NT2/D1 (cell line): ENCODE data around the gene DELE1.

Source experiments
- DNase-seq: peaks from one replicate; pipeline ENCODE4 v3.0.0-alpha.2; 2011; ENCODE audit warnings: low read depth, low spot score
- H3K27me3 ChIP-seq: 2 replicates; pipeline ENCODE4 v1.6.0; 2011; ENCODE audit warnings: mild to moderate bottlenecking; ENCODE audit not compliant: insufficient read length, insufficient read depth
- H3K36me3 ChIP-seq: 2 replicates; pipeline ENCODE4 v1.6.1; 2011; ENCODE audit warnings: mild to moderate bottlenecking, low read length, mixed read lengths; ENCODE audit not compliant: insufficient read depth, insufficient read length
- H3K4me1 ChIP-seq: 2 replicates; pipeline ENCODE4 v1.5.1; 2011; ENCODE audit not compliant: insufficient read depth, insufficient read length
- H3K4me3 ChIP-seq: 2 replicates; pipeline ENCODE4 v1.5.1; 2011; ENCODE audit warnings: low read depth; ENCODE audit not compliant: insufficient read length
- H3K9ac ChIP-seq: 2 replicates; pipeline ENCODE4 v1.6.0; 2011; ENCODE audit warnings: low read depth; ENCODE audit not compliant: insufficient read length
- H3K9me3 ChIP-seq: 2 replicates; pipeline ENCODE4 v1.5.1; 2011; ENCODE audit warnings: mild to moderate bottlenecking, low read length; ENCODE audit not compliant: insufficient read depth
- SUZ12 ChIP-seq: IDR thresholded peaks from 2 replicates; pipeline ENCODE4 v1.6.1; 2011; ENCODE audit not compliant: insufficient read length, insufficient read depth; ENCODE audit errors: extremely low read depth
- YY1 ChIP-seq: IDR thresholded peaks from 2 replicates; pipeline ENCODE4 v1.6.1; 2011; ENCODE audit not compliant: insufficient read length, insufficient read depth
- ZNF274 ChIP-seq: IDR thresholded peaks from 2 replicates; pipeline ENCODE4 v1.6.1; 2011; ENCODE audit warnings: mild to moderate bottlenecking, low read depth, low read length

The DELE1 gene, protein sequence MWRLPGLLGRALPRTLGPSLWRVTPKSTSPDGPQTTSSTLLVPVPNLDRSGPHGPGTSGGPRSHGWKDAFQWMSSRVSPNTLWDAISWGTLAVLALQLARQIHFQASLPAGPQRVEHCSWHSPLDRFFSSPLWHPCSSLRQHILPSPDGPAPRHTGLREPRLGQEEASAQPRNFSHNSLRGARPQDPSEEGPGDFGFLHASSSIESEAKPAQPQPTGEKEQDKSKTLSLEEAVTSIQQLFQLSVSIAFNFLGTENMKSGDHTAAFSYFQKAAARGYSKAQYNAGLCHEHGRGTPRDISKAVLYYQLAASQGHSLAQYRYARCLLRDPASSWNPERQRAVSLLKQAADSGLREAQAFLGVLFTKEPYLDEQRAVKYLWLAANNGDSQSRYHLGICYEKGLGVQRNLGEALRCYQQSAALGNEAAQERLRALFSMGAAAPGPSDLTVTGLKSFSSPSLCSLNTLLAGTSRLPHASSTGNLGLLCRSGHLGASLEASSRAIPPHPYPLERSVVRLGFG

DNA sequence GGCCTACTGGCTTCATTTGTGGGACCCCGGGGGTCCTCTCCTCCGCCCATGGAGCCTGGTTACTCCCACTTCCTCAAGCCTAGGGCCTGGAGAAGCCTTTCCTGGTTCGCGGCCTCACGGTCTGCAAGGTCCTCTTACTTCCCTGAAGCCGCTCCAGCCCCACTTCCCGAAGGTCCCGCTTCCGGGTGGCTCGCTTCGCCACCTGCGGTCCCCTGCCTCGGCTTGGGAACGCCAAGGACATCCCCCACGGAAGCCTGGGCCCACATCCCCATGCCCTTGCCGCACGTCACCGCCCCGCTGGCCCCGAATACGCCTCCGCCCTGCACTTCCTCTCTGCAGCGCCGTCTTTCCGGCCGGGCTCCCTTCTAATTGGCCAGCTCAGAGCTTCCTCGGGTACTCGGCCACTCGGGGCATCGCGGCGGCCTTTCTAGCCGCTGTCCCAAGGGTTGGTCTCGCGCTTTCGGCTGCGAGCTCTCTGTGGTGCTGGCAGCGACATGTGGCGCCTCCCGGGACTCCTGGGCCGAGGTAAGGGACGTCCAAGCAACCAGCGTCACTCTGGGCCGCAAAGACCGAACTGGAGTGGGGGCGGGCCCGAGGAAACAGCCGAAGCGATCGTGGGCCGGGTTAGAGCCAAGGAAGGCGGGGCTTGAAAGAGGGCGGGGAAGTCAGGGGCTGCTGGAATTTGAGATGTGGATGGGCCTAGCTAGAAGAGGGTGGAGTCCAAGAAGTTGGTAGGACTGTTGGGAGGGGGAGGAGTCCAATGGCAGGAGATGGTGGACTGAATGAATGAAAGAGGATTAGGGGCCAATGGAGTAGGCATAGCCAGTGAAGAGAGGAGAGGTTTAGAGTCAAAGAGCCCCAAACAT is at the start of gene DELE1:
TSS of gene DELE1 (plus strand) at position 424 of the 866 bp plus-strand sequence. CDS start at position 495, 71 bp downstream.
- TF ChIP-seq ZNF274: no peak
- no peak for TF ChIP-seq YY1

DNA sequence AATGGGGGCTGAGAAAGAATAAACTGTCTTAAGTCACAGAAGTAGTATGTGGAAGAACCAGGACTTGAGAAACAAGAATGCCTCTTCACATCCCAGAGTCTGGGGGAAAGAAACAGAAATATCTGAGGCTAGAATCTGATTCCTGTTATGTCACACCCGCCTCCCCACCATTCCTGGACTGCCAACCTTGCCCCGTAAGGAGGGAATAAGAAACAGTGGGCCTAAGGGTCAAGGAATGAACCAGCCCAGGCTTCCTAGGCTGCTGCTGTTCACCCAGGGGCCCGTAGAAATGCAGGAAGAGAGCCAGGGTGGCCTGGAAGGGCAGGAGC is 49.8 kb upstream of the DELE1 start:
- H3K36me3 ChIP-seq: peaks cover 9% of the 10 kb centered on the region
- no peak overlapping the region for H3K4me3 ChIP-seq
- H3K9me3 ChIP-seq: no peaks in the 10 kb centered on the region
- H3K27me3 ChIP-seq: peaks cover 35% of the 10 kb centered on the region
- no peak for DNase-seq
- TF ChIP-seq SUZ12: no peak
- peak overlapping the region; percentile 42 for H3K9ac ChIP-seq
- peaks cover 13% of the 10 kb centered on the region for H3K4me1 ChIP-seq

More for the DNA sequence above, at the start of gene DELE1:
- no peaks in the 10 kb centered on the region for H3K27me3 ChIP-seq
- peak within 1 kb of the TSS; percentile 92 for H3K9ac ChIP-seq
- peaks cover 39% of the 10 kb centered on the region for H3K36me3 ChIP-seq
- peak within 1 kb of the TSS; percentile 83 for H3K4me3 ChIP-seq
- H3K9me3 ChIP-seq: no peaks in the 10 kb centered on the region
- DNase-seq: peak; percentile 83
- H3K4me1 ChIP-seq: no peaks in the 10 kb centered on the region

DNA sequence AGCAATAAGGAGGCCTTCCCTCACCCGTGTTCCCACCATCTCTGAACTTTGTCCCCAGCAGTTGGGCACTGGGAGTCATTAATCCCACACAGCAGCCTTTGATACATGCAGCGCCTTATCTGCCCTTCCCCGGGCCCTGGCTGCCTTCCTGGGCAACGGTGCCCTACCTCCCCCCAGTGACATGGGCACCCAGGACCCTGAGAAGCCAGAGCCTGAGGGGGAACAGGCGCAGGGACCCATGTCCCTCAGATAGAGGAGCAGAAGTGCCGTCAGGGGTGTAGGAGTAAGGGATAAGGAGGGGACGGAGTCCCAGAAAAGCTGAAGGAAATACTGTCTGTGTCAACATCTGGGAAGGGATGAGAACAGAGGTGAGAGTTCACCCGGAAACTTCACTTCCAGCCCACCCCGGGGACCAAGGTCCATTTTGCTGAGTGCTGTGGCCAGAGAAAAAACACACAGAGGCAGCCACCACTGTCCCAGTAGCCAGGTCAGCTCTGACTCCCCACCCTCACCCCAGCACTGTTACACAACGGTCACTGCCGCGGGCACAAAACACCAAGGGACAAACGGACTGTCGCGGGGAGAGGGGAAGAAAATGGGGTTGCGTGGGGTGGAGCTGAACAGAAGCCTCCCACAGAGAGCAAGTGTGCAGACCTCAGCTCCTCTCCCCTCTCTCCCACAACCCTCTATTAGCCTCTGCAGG is 49.3 kb upstream of the DELE1 start:
- peaks cover 15% of the 10 kb centered on the region for H3K4me1 ChIP-seq
- H3K4me3 ChIP-seq: no peak overlapping the region
- no peak for DNase-seq
- peak overlapping the region; percentile 50 for H3K9ac ChIP-seq
- peaks cover 5% of the 10 kb centered on the region for H3K36me3 ChIP-seq
- H3K27me3 ChIP-seq: peaks cover 37% of the 10 kb centered on the region
- TF ChIP-seq SUZ12 (no peak), YY1 (no peak), ZNF274 (no peak)
- no peaks in the 10 kb centered on the region for H3K9me3 ChIP-seq

DNA sequence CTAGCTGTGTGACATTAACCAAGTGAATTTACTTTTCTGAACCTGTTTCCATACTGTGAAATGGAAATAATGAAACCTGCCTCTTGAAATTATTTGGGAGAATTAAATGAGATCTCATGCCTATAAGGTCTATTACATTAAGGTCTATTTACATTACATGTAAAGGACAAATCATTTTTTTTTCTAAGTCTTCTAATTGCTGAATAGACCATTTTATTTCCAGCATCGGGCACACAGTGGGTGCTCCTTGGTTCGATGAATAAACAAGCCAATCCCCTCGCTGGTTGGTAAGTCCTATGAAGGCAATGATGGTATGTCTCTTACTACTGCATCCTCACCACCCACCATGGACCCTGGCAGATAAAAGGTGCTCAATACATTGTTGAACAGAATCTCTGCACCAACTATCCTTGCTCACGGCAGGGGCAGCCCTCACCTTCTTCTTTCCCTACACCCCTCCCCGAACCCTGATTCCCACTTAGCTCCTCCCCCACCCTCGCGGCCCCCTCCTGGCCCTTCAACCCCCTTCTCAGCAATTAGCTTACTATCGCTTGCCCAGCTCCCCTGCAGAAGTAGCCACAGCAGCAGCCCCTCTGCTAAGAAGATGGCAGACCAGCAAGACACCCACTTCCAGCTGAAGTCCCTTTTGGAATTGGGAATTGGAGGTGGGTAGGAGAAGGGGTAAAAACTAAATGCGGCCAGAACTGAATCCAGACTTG is 48.5 kb upstream of the DELE1 start:
- peaks cover 43% of the 10 kb centered on the region for H3K27me3 ChIP-seq

DNA sequence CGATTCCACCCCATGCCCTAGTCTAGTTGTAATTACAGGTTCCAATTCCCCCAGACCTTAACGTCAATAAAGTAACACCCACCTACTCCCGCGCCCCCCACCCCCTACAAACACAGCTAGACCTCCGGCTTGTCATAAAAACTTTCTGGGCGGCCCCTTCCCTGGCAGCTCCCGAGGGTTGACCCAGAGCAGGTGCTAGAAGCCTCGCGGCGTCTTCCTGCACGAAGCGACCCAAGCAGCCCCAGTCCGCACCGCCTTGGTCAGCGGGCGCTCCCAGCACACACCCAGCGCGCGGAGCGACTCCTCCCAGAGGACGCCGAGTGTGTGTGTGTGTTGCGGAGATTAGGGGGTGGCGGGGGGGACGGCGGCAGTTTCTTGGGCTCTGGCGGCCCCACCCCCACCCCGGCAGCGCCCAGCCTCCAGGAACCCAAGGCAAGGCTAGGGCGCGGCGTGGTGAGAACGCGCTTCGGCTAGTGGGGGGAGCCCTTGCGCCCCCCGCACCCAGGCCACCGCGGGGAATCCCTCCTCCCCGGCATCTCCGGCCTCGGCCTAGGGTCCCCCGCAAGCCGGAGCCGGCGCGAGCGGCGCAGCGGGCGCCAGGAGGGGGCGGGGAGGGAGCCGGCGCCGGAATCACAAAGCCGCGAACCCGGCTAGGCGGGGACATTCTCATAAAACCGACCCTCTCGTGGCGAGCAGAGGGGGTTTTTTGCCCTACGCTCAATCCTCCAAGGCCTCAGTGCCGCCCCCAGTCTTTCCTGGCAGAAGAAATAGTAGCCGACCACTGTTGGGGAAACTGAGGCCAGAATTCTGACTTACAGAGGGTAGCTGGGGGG is 47.7 kb upstream of the DELE1 start:
- no peak for DNase-seq
- peaks cover 14% of the 10 kb centered on the region for H3K4me1 ChIP-seq
- TF ChIP-seq ZNF274: no peak
- TF ChIP-seq YY1: no peak
- TF ChIP-seq SUZ12: no peak
- peaks cover 50% of the 10 kb centered on the region for H3K27me3 ChIP-seq
- peak overlapping the region; percentile 87 for H3K9ac ChIP-seq
- H3K4me3 ChIP-seq: peak overlapping the region; percentile 68
- H3K36me3 ChIP-seq: no peaks in the 10 kb centered on the region
- no peaks in the 10 kb centered on the region for H3K9me3 ChIP-seq

More for the DNA sequence above, 48.5 kb upstream of the DELE1 start:
- TF ChIP-seq SUZ12 (no peak), ZNF274 (no peak), YY1 (no peak)
- Histone ChIP-seq H3K4me3 (peak overlapping the region; percentile 68), H3K4me1 (peaks cover 15% of the 10 kb centered on the region), H3K9ac (peak overlapping the region; percentile 87), H3K36me3 (no peaks in the 10 kb centered on the region), H3K9me3 (no peaks in the 10 kb centered on the region)
- no peak for DNase-seq
